M059J (cell line): ENCODE measurements around the gene CIBAR2. TPM values are rescaled to one million over a fixed set of nuclear protein-coding genes. Genes with fewer than 3 reads are reported as not detected.
"Not testable (repeated sequence)": the region's sequence is repeated elsewhere in the genome, so short reads cannot be mapped to it uniquely, and the experiment has no call there.

ENCODE experiments used
- DNase-seq: peaks from one replicate; pipeline ENCODE4 v3.0.0-alpha.2; 2012; ENCODE audit warnings: low read depth
- total RNA-seq: library from RNA; depleted of rRNA; stranded (reverse); fragments of >200 nt; shearing (Covaris generic); gene quantifications from 2 replicates; pipeline ENCODE4 v1.2.3, GENCODE V29; 2014; rRNA removed

CIBAR2 gene
- total RNA-seq, 1 experiment from 2014 or later, result not detected

- no peak for DNase-seq
Observed at GRCh38 chr16:85062845-85063244, 49.4 kb downstream of the CIBAR2 start.

DNA sequence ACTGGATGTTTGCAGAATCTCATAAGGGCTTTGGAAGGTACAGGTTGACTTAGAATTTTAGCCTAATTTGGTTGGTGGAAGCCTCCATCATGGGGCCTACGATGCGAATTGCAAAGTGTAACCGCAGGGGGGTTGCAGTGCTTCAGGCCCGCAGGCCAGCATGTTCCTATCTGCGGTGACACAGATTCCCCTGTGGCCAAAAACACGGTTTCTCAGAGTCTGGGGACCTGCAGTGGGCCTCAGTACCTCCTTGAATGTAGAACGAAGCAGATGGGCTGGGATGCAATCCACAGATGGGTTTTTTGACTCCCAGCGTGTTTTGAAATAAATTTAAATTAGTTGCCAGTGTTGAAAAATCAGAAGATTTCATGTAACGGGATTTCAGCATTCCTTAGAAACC, 49.9 kb downstream of the CIBAR2 start:
- no peak for DNase-seq

DNA sequence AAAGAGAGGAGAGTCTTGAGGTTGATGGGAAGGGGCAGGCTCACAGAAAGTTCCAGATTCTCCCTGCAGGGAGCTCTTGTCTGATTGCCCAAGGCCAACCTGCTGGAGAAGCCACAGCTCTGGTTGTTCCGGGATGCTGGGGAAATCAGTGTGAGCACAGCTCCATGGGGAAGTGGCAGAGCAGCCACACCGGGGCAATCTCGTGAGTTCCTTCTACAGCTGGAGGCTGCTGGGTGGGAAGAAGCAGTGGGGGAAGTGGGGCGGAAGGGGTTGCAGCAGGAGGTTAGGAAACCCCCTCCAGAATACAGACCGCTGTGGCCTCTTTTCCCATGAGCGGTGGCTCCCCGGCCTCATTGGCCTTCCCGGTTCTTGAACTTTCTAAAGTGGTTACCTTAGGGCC, 50.7 kb downstream of the CIBAR2 start:
- no peak for DNase-seq

DNA sequence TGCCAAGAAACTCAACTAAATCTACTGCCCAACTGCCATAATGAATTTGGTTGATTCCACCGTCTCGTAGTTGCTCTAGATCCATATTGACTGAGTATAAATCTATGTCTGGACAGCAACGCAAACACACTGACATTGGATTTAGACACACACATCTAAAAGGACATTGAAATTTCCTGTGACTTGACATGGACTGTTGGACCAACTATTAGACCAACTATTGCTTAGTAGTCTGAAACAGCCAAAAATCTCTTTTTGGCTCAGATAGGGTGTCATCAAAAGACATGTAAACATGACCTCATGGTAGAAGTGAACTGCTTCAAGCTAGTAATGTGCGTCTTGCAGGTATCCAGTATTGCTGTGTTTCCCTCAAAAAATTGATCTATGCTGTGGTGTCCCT, 53.4 kb downstream of the CIBAR2 start:
- DNase-seq, result no peak

DNA sequence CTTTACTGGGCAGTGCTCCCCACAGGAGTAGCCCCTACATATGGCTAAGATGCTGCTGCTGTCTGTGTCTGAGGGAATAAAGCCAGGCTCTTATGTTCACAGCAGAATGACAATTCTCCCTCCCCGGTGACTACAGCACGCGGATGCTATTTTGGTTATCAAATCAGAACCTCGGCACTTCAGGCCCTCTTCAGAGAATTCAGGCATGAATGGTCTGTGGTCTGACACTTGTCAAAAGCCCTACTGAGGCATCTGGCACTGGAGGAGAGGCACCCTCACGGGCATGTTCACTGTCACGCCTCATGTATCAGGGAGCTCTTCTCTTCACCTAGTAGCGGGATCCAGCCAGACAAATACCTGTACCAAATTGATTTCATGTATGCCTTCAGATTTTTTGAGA, 54.3 kb downstream of the CIBAR2 start:
- DNase-seq, result no peak

DNA sequence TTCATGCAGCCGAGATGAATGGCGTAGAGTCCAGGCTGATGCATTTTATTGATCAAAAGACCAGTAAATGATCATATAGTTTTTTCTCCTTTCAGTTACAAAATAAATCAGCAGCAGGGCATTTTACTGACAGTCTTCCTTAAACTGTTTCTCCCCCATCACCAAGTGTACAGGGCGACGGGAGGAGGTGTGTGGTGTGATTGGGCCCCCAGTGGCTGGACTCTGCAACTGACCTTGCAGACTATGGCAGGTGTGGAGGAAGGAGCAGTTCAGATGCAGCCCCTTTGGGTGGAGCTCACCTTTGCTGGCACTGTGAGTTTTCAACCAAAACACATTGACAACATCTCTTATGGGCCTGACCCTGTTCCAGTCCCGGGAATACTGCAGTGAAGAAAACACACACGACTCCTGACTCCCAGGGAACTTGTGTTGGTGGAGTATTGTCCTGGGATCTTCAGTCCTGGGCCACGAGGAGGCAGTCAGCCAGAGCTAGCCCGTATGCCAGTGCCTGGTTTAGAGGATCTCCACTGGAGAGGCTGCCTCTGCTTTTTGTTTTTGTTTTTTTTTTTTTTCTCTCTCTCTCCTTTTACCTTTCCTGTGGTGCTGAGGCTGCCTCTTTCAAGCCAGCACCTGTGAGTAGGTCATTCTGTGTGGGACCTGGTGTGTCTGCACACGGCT, 54.9 kb downstream of the CIBAR2 start:
- no peak for DNase-seq

- DNase-seq, result peak; percentile 14
Observed at GRCh38 chr16:85056211-85056748, 56.0 kb downstream of the CIBAR2 start.

GRCh38 chr16:85055493-85056210, 56.6 kb downstream of the CIBAR2 start:
- DNase-seq, result peak; percentile 85

DNA sequence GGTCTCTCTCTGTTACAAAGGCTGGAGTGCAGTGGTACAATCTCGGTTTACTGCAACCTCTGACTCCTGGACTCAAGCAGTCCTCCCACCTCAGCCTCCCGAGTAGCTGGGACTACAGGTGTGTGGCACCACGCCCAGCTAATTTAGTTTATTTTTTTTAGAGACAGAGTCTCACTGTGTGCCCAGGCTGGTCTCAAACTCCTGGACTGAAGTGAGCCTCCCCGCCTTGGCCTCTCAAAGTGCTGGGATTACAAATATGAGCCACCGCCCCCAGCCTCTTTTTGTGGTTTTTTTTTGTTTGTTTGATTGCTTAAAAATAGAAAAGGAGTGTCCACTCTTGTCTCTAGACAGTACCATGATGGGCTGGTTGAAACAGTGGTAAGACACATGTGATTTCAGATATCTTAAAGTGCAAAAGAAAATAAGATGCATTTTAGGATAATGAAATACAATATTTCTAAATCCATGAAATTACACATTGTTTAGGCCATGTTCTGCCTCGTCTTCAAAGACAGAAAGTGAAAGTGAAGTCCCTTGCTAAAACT, 57.3 kb downstream of the CIBAR2 start:
- no peak for DNase-seq

GRCh38 chr16:85054321-85054720, 58.0 kb downstream of the CIBAR2 start:
- not testable (repeated sequence) for DNase-seq

GRCh38 chr16:85052536-85052935, 59.7 kb downstream of the CIBAR2 start:
- DNase-seq, result peak; percentile 54

DNA sequence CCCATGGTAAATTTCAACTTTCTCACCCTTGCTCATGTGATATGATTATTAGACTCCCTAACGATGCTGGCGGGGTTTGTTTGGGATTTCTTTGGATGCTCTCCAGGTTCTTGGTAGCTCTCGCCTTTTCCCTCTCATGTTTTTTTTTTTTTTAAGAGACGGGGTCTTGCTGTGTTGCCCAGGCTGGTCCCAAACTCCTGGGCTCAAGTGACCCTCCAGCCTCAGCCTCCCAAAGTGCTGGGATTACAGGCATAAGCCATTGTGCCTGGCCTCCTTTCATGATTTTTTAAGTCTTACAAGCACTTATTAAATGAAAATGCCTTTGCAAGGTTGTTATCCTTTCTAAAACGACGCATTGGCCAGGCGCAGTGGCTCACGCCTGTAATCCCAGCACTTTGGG, 60.6 kb downstream of the CIBAR2 start:
- DNase-seq, result no peak

GRCh38 chr16:85051067-85051581, 61.1 kb downstream of the CIBAR2 start:
- no peak for DNase-seq

GRCh38 chr16:85049706-85050305, 62.5 kb downstream of the CIBAR2 start:
- no peak for DNase-seq

- DNase-seq, result no peak
Observed at GRCh38 chr16:85048921-85049562, 63.2 kb downstream of the CIBAR2 start.

Other genes starting within 250 kb of the CIBAR2 start
- 57.0 and 78.0 TPM in 2 replicates for gene ZDHHC7, start 100.9 kb downstream of the CIBAR2 start, total RNA-seq
- 5.8 and 18.0 TPM in 2 replicates for gene KIAA0513, start 84.7 kb downstream of the CIBAR2 start, total RNA-seq